Prostate gland (tissue), 2 donors: Measurements from ENCODE around the gene CHRNA4. TPM values are rescaled to one million over a fixed set of nuclear protein-coding genes. Genes with fewer than 3 reads are reported as not detected.

ENCODE experiments used
- DNase-seq: peaks from one replicate; pipeline ENCODE4 v3.0.0-alpha.2; 2019; ENCODE audit warnings: low spot score
- H3K27ac ChIP-seq, 2 donors: fragments of 200-600 bp; sonication (generic); 2 replicates each; pipeline ENCODE4 v1.5.1; 2017 to 2019
- H3K27me3 ChIP-seq: fragments of 200-600 bp; sonication (generic); replicated peaks from 2 replicates; pipeline ENCODE4 v1.5.1; 2019; ENCODE audit not compliant: insufficient read depth
- H3K36me3 ChIP-seq, 2 donors: fragments of 200-600 bp; sonication (generic); 1 replicate in 1 of 2; 2 replicates in 1 of 2; pipeline versions ENCODE4 v1.5.1 to v1.8.1; 2017 to 2019
- H3K4me1 ChIP-seq: fragments of 200-600 bp; sonication (generic); replicated peaks from 2 replicates; pipeline ENCODE4 v1.5.1; 2019
- H3K4me3 ChIP-seq, 2 donors: fragments of 200-600 bp; sonication (generic); 2 replicates each; pipeline ENCODE4 v1.5.1; 2017 to 2019
- H3K9me3 ChIP-seq: fragments of 200-600 bp; sonication (generic); 2 replicates; pipeline ENCODE4 v1.5.1; 2017
- CTCF ChIP-seq, 4 experiments: fragments of 200-600 bp in 2 of 4; fragments of 450-650 bp in 2 of 4; sonication (generic) in 2 of 4; IDR thresholded peaks; 1 replicate in 3 of 4; 2 replicates in 1 of 4; pipeline ENCODE4 v1.5.1; 2016 to 2019; ENCODE audit warnings: antibody characterized with exemption in 4 of 4, mild to moderate bottlenecking in 2 of 4, moderate library complexity in 2 of 4
- POLR2A ChIP-seq: fragments of 450-650 bp; IDR thresholded peaks from one replicate; pipeline ENCODE4 v1.6.1; 2016; ENCODE audit warnings: antibody characterized with exemption, mild to moderate bottlenecking
- POLR2AphosphoS5 ChIP-seq: sonication (generic); formaldehyde crosslinking; IDR thresholded peaks from one replicate; pipeline ENCODE4 v1.6.1; 2017; ENCODE audit warnings: antibody characterized with exemption
- WGBS: methylation state at CpG from one replicate; pipeline ENCODE4 v1.1.5; 2018; 5-methylcytosine and 5-hydroxymethylcytosine counted together
- intact Hi-C: fragments of 100-400 bp; cut with DNase I; formaldehyde crosslinking; loops from one replicate; pipeline ENCODE4 v1.14.2; 2022
- total RNA-seq, 2 donors: library from RNA; depleted of rRNA; stranded (reverse); fragments of >200 nt; gene quantifications; one replicate each; pipeline ENCODE4 v1.1.0, GENCODE V29; 2016

CHRNA4 gene
- total RNA-seq, 2 donors from 2014 or later, result 7.2 TPM; not detected in 1

DNA sequence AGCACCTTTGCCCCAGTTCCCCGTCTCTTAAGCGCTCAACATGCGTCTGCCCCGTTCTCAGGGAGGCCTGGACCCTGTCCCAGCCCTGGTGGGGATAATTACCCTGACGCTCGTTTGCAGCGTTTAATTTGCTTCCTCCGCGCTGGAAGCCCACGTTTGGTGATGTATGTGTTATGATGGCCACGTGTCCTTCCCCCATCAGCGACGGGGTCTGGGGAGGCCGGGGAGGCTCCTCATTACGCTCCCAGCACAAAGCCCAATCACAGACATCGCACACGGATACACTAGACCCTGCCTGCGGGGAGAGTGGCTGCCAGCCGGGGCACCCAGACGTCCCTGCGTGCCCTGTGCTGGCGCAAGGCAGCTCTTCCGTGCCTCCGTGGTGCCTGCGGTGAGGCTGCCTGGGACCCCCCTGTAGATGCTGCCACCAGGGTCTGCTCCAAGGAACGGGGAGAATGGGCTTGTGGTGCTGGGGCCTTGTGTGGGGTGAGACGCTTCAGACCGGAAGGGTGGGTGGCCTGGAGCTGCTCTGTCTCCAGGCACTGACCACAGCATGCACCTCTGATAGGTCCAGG is 10.2 kb upstream of the CHRNA4 start:
- Histone ChIP-seq H3K9me3 (no peaks in the 10 kb centered on the region), H3K4me1 (no peaks in the 10 kb centered on the region), H3K4me3 (no peak overlapping the region), H3K27ac (no peak overlapping the region), H3K36me3 (no peaks in the 10 kb centered on the region), H3K27me3 (peaks cover 9% of the 10 kb centered on the region)
- TF ChIP-seq POLR2AphosphoS5 (no peak), POLR2A (no peak), CTCF (IDR thresholded peaks at IDR 0.05) (no peak)
- 69% methylated on average over 28 of the region's 28 CpGs for WGBS
- DNase-seq, result no peak
- intact Hi-C loops, result no loop called here

DNA sequence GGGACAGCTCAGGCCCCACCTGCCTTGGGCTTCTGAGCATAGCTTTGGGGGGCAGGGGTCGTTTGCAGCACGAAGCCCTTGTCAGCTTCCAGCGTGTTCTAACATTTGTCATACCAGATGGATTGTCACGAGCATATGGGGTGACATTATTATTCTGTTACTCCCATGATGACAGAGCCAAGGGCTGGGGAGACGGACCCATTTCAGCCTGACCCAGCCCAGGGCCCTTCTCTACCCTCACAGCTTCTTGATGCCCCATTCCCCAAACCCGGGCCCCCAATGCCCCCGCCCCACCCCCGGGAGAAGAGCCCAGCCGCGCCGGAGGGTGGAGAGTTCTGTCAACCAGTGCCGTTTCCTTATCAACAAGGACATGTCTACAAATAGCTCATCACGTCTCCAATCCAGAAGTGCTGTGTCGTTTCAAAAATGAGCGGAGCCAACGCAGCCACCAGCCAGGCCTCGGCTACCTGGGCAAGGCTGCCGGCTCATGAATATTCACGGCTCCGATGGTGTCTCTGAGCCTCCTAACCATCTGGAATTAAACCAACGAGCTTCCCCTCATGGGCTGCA is 9.6 kb upstream of the CHRNA4 start:
- Histone ChIP-seq H3K27me3 (peaks cover 9% of the 10 kb centered on the region), H3K27ac (no peak overlapping the region), H3K4me3 (no peak overlapping the region), H3K36me3 (no peaks in the 10 kb centered on the region), H3K9me3 (no peaks in the 10 kb centered on the region), H3K4me1 (no peaks in the 10 kb centered on the region)
- no peak for DNase-seq
- intact Hi-C loops, result no loop called here
- WGBS, result 35% methylated on average over 21 of the region's 21 CpGs
- TF ChIP-seq POLR2AphosphoS5 (no peak), POLR2A (no peak), CTCF (IDR thresholded peaks at IDR 0.05) (no peak)

DNA sequence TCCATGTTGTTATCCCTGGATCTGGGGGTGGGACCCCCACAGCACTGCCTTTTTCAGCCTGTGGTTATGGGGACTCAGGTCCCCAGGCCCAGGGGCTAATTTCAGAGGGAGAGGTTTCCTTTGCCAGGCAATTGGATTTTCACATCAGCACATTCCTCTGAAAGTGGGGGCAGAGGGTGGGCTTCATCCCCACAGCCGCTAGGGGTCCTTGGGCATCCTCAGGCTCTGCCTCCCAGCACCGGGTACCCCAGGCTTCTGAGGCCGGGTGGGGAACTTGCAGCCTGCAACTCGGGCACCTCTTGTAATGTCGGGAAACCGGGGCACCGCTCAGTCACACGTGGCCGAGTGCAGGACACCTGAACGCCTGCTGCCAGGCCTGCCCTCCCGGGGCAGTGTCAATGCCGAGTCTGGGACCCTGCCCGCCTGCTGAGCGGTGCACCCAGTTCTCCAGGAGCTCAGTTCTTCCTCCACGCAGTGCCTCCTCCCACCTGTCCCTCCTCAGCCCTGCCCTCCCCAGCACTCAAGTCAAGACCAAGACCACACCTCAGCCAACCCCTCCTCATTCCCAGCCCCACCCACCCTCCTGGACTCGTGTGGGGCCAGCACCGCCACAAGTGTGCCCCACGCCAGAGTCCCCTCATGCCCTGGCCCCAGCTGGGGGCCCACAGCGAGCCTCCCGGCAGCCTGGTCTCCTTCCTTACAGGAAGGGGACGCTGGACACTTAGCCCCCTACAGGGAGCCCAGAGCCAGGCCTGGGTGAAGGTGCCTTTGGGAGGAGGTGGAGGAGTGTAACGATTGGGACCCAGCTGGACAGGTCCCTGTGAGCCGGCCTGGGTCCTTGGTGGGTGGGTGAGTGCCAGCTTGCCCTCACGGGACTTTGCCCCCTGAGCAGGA is 8.8 kb upstream of the CHRNA4 start:
- Histone ChIP-seq H3K9me3 (no peaks in the 10 kb centered on the region), H3K27me3 (peaks cover 4% of the 10 kb centered on the region), H3K27ac (no peak overlapping the region), H3K36me3 (no peaks in the 10 kb centered on the region), H3K4me3 (no peak overlapping the region), H3K4me1 (no peaks in the 10 kb centered on the region)
- intact Hi-C loops, result no loop called here
- TF ChIP-seq POLR2A (no peak), POLR2AphosphoS5 (no peak), CTCF (IDR thresholded peaks at IDR 0.05) (no peak)
- WGBS, result 61% methylated on average over 24 of the region's 24 CpGs
- DNase-seq, result no peak

DNA sequence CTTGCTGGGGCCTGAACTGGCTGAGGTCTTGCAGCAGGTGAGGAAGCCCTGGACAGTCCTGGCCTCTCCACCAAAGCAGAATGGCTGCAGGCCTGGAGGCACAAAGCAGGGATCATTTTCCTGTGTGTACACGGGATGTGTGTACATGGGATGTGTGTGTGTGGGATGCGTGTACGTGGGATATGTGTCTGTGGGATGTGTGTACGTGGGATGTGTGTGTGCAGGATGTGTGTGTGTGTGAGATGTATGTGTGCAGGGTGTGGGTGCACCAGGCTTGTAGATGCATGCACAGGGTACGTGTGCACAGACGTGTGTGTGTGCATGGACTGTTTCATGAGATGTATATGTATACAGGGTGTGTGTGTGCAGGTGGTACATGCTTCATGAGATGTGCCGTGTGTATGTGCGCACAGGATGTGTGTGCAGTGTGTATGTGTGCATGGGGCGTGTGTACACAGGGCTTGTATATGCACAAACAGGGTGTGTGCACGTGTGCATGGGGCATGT is 7.9 kb upstream of the CHRNA4 start:
- TF ChIP-seq POLR2AphosphoS5, result no peak
- TF ChIP-seq CTCF (IDR thresholded peaks at IDR 0.05), result no peak
- TF ChIP-seq POLR2A, result no peak
- no peaks in the 10 kb centered on the region for H3K36me3 ChIP-seq
- no peak for DNase-seq
- H3K27ac ChIP-seq, result no peak overlapping the region
- H3K9me3 ChIP-seq, result no peaks in the 10 kb centered on the region
- H3K27me3 ChIP-seq, result peaks cover 4% of the 10 kb centered on the region
- no peak overlapping the region for H3K4me3 ChIP-seq
- H3K4me1 ChIP-seq, result no peaks in the 10 kb centered on the region
- intact Hi-C loops, result no loop called here
- 87% methylated on average over 10 of the region's 10 CpGs for WGBS
